ENCODE measurements around the gene CCDC85A. TPM values are rescaled to one million over a fixed set of nuclear protein-coding genes. Genes with fewer than 3 reads are reported as not detected.
A peak's percentile ranks its signal among the peaks of the same experiment; 100 is the strongest.

Gene CCDC85A
- total and polyA plus RNA-seq, 2 of the 8 experiments (the other 6 are each of a cell fraction or from before 2014, with no cell fraction given), result 0.20 TPM; not detected in 1

- 0 out of 2 replicates have a peak overlapping the region, but pooled peaks have one; percentile 22 for H3K27ac ChIP-seq (ENCODE audit: low read depth, low read length)
- no peak for FAIRE-seq
- H2BK15ac ChIP-seq (ENCODE audit: low read length), result no peak overlapping the region
- H3K4me1 ChIP-seq (replicated peaks in 1 of 4; ENCODE audit: control insufficient read depth in 3 of 4, insufficient read depth in 4 of 4, low read length in 3 of 4), result peaks cover 2 to 7% (median 5%) of the 10 kb centered on the region in 4 experiments; a peak in 4 of 7 replicates
- no peak overlapping the region for H2BK20ac ChIP-seq (ENCODE audit: low read length)
- H3K23ac ChIP-seq (ENCODE audit: insufficient read length), result no peak overlapping the region
- H2AK5ac ChIP-seq (ENCODE audit: low read depth, low read length), result no peak overlapping the region
- H2BK120ac ChIP-seq (replicated peaks; ENCODE audit: low read depth, low read length), result no peak overlapping the region
- no peaks in the 10 kb centered on the region for H3K79me1 ChIP-seq (ENCODE audit: low read depth, low read length)
- H2AFZ ChIP-seq (ENCODE audit: low read length), result no peak overlapping the region
- no peak overlapping the region for H3K18ac ChIP-seq (ENCODE audit: extremely low read depth, low read length)
- H4K5ac ChIP-seq (ENCODE audit: insufficient read length, low read depth, low read length), result no peak overlapping the region
- no peaks in the 10 kb centered on the region for H3K23me2 ChIP-seq (ENCODE audit: low read depth, low read length)
- H4K91ac ChIP-seq (replicated peaks; ENCODE audit: insufficient read length, low read length), result no peak overlapping the region
- H4K8ac ChIP-seq (ENCODE audit: extremely low read depth, insufficient read depth, low read length), result no peak overlapping the region
- H3K4ac ChIP-seq (replicated peaks; ENCODE audit: insufficient read length, low read depth, low read length), result no peak overlapping the region
- ChIA-PET POLR2A (ENCODE audit: partially characterized antibody) (no interaction called here), CTCF (ENCODE audit: partially characterized antibody) (no interaction called here)
- no peak for DNase-seq (ENCODE audit: low read depth in 1 of 2, low spot score in 2 of 2)
- no peak overlapping the region for H3K56ac ChIP-seq (replicated peaks; ENCODE audit: insufficient read length, low read depth, low read length)
- H3K9ac ChIP-seq (replicated peaks in 1 of 4; ENCODE audit: extremely low read depth in 1 of 4, low read depth in 3 of 4, low read length in 3 of 4), result no peak overlapping the region
- H3K79me2 ChIP-seq (ENCODE audit: control insufficient read depth in 1 of 2, insufficient read depth in 2 of 2, low read length in 2 of 2), result no peaks in the 10 kb centered on the region
- H3K4me2 ChIP-seq (ENCODE audit: insufficient read depth in 1 of 2, low read depth in 2 of 2, low read length in 2 of 2), result no peak overlapping the region
- WGBS, 2 experiments (ENCODE audit: extremely low coverage in 1 of 2, insufficient coverage in 1 of 2, insufficient read length in 1 of 2, insufficient replicate concordance in 2 of 2, low coverage in 1 of 2, low lambda C conversion rate in 2 of 2, missing lambda C conversion rate in 1 of 2), result 91% methylated on average over 6 of the region's 6 CpGs; no CpG with 5 or more reads in 1 of the 2 experiments
- H2BK5ac ChIP-seq (ENCODE audit: low read depth, low read length), result no peak overlapping the region
- H3K36me3 ChIP-seq (ENCODE audit: control insufficient read depth in 2 of 4, insufficient read depth in 4 of 4, low read length in 3 of 4), result no peaks in the 10 kb centered on the region
- H2BK12ac ChIP-seq (ENCODE audit: low read depth, low read length), result no peak overlapping the region
- H3K9me3 ChIP-seq (ENCODE audit: insufficient read depth in 2 of 2, low read depth in 1 of 2, low read length in 1 of 2), result no peaks in the 10 kb centered on the region
- H4K20me1 ChIP-seq (replicated peaks in 1 of 2; ENCODE audit: control insufficient read depth in 1 of 2, insufficient read depth in 2 of 2, low read length in 2 of 2), result no peaks in the 10 kb centered on the region
- no peaks in the 10 kb centered on the region for H3K27me3 ChIP-seq (replicated peaks in 1 of 4; ENCODE audit: control insufficient read depth in 3 of 4, extremely low read depth in 1 of 4, insufficient read depth in 3 of 4, low read length in 3 of 4)
- H3K4me3 ChIP-seq (ENCODE audit: extremely low read depth in 1 of 4, insufficient read depth in 2 of 4, low read depth in 3 of 4, low read length in 4 of 4), result no peak overlapping the region
- no peak overlapping the region for H3K14ac ChIP-seq (ENCODE audit: insufficient read length)
- TF ChIP-seq SAP30 (IDR thresholded peaks at IDR 0.05; ENCODE audit: insufficient read depth, insufficient replicate concordance, low read length), result no peak
- TF ChIP-seq RXRA (IDR thresholded peaks at IDR 0.05; ENCODE audit: insufficient read depth, low read depth, low read length), result no peak
- no peak for TF ChIP-seq ATF2 (IDR thresholded peaks at IDR 0.05; ENCODE audit: low read length)
- no peak for TF ChIP-seq YY1 (IDR thresholded peaks at IDR 0.05; ENCODE audit: low read depth, low read length)
- no peak for TF ChIP-seq EGR1 (IDR thresholded peaks at IDR 0.05; ENCODE audit: borderline replicate concordance, low read depth, low read length)
- TF ChIP-seq FOSL1 (IDR thresholded peaks at IDR 0.05; ENCODE audit: insufficient read depth, low read depth, low read length), result no peak
- no peak for TF ChIP-seq SUZ12 (IDR thresholded peaks at IDR 0.05; ENCODE audit: low read length)
- TF ChIP-seq MAX (IDR thresholded peaks at IDR 0.05), result no peak
- no peak for TF ChIP-seq TAF7 (optimal IDR thresholded peaks at IDR 0.05; ENCODE audit: borderline replicate concordance, low read depth, low read length)
- TF ChIP-seq TEAD4 (IDR thresholded peaks at IDR 0.05; ENCODE audit: low read depth, low read length), result no peak
These were observed 164.8 kb downstream of the CCDC85A start for GRCh38 chr2:56348392-56349210.

Data from H1 (cell line).